Pancreas (tissue), 10 donors: ENCODE measurements around the gene NDUFS8. TPM values are rescaled to one million over a fixed set of nuclear protein-coding genes. Genes with fewer than 3 reads are reported as not detected.

Experiments used
- ATAC-seq, 4 donors: fragments of 200-7000 bp; cut with Tn5 transposase; one replicate each; pipeline versions ENCODE4 v1.8.0 to v1.9.1; 2020; ENCODE audit warnings: mild to moderate bottlenecking in 4 of 4, moderate library complexity in 4 of 4
- DNase-seq, 6 donors: peaks; one replicate each; pipeline ENCODE4 v3.0.0-alpha.2; 2020
- FAIRE-seq: peaks from 2 replicates; lab custom pipeline; 2012; peaks lifted over from hg19 to GRCh38; lab: Jason Lieb, UNC
- H3K27ac ChIP-seq, 4 donors: fragments of 200-600 bp; sonication (generic); 1 replicate in 3 of 4; 2 replicates in 1 of 4; pipeline versions ENCODE4 v1.5.0 to v1.8.0; 2020
- H3K27me3 ChIP-seq, 4 donors: fragments of 200-600 bp; one replicate each; pipeline ENCODE4 v1.8.0; 2021
- H3K36me3 ChIP-seq, 3 donors: fragments of 200-600 bp; sonication (generic) in 1 of 3; one replicate each; pipeline versions ENCODE4 v1.5.0 to v1.8.0; 2020 to 2021
- H3K4me1 ChIP-seq, 3 donors: fragments of 200-600 bp; one replicate each; pipeline ENCODE4 v1.8.0; 2021
- H3K4me3 ChIP-seq, 4 donors: fragments of 200-600 bp; sonication (generic) in 2 of 4; one replicate each; pipeline versions ENCODE4 v1.5.0 to v1.8.0; 2020 to 2021
- H3K9me3 ChIP-seq, 4 donors: fragments of 200-600 bp; one replicate each; pipeline ENCODE4 v1.8.0; 2021
- WGBS, 2 donors: extraction: QIAGEN DNeasy Blood & Tissue Kit; methylation state at CpG; one replicate each; pipeline ENCODE4 v1.1.7; 2013; 5-methylcytosine and 5-hydroxymethylcytosine counted together
- intact Hi-C, 3 donors: fragments of 100-400 bp; cut with DNase I; formaldehyde crosslinking; loops; one replicate each; pipeline versions ENCODE4 v1.11.1 to v1.14.2; 2022
- polyA plus RNA-seq, 2 donors: library from polyadenylated mRNA; stranded (reverse); fragments of 200-250 nt; gene quantifications; one replicate each; pipeline ENCODE4 v1.2.3, GENCODE V29; 2013
- total RNA-seq, 6 donors: library from RNA; stranded (reverse); fragmentation: NEBNext Ultra II Directional in 4 of 6; extraction: Animal tissue kit (Norgen Biotek cat#: 25700) in 4 of 6; gene quantifications; one replicate each; pipeline versions ENCODE4 v1.2.1 to v1.2.4, GENCODE V29; 2021 to 2023
- TF ChIP-seq, protein P1 (sequence below), 4 donors: fragments of 200-600 bp; sonication (generic) in 3 of 4; IDR thresholded peaks; one replicate each; pipeline versions ENCODE4 v1.5.0 to v1.8.0; 2021; ENCODE audit warnings: antibody characterized with exemption in 4 of 4
- donor health status: healthy with polysubstance abuse.
- donor health status: DM: no; HTN: no; CAD: no; lungs with moderate emphysema.
- donor health status: DM: no; HTN: no; CAD: no.
- donor health status: control.
- donor health status: control.
- donor health status: Bipolar disorder and iron deficiency.
- donor health status: DM: yes; HTN: yes; CAD: no.
- donor health status: DM: no; HTN: no; CAD: no.
- donor health status: DM: no; HTN: no; CAD: no.
- donor health status: DM: yes; HTN: yes; CAD: no.

The NDUFS8 gene
- total and polyA plus RNA-seq, 8 donors: 43.6 to 121 (median 61.8) TPM

GRCh38 chr11:68076371-68077042, 46.0 kb downstream of the NDUFS8 start:
- Histone ChIP-seq H3K36me3 (peaks cover 0 to 11% (median 0%) of the 10 kb centered on the region in 3 donors), H3K27ac (no peak overlapping the region), H3K4me3 (no peak overlapping the region), H3K27me3 (no peaks in the 10 kb centered on the region), H3K9me3 (no peaks in the 10 kb centered on the region), H3K4me1 (peaks cover 4 to 12% (median 10%) of the 10 kb centered on the region in 3 donors)
- intact Hi-C loops: no loop called here
- FAIRE-seq (no peak), ATAC-seq (peak in 3 of 4 donors; percentile 35 to 53 (median 42)), DNase-seq (no peak)
- WGBS, 2 donors: 71 to 80% methylated on average over 11 of the region's 11 CpGs
- TF ChIP-seq, protein P1, sequence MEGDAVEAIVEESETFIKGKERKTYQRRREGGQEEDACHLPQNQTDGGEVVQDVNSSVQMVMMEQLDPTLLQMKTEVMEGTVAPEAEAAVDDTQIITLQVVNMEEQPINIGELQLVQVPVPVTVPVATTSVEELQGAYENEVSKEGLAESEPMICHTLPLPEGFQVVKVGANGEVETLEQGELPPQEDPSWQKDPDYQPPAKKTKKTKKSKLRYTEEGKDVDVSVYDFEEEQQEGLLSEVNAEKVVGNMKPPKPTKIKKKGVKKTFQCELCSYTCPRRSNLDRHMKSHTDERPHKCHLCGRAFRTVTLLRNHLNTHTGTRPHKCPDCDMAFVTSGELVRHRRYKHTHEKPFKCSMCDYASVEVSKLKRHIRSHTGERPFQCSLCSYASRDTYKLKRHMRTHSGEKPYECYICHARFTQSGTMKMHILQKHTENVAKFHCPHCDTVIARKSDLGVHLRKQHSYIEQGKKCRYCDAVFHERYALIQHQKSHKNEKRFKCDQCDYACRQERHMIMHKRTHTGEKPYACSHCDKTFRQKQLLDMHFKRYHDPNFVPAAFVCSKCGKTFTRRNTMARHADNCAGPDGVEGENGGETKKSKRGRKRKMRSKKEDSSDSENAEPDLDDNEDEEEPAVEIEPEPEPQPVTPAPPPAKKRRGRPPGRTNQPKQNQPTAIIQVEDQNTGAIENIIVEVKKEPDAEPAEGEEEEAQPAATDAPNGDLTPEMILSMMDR (IDR thresholded peaks at IDR 0.05): no peak

DNA sequence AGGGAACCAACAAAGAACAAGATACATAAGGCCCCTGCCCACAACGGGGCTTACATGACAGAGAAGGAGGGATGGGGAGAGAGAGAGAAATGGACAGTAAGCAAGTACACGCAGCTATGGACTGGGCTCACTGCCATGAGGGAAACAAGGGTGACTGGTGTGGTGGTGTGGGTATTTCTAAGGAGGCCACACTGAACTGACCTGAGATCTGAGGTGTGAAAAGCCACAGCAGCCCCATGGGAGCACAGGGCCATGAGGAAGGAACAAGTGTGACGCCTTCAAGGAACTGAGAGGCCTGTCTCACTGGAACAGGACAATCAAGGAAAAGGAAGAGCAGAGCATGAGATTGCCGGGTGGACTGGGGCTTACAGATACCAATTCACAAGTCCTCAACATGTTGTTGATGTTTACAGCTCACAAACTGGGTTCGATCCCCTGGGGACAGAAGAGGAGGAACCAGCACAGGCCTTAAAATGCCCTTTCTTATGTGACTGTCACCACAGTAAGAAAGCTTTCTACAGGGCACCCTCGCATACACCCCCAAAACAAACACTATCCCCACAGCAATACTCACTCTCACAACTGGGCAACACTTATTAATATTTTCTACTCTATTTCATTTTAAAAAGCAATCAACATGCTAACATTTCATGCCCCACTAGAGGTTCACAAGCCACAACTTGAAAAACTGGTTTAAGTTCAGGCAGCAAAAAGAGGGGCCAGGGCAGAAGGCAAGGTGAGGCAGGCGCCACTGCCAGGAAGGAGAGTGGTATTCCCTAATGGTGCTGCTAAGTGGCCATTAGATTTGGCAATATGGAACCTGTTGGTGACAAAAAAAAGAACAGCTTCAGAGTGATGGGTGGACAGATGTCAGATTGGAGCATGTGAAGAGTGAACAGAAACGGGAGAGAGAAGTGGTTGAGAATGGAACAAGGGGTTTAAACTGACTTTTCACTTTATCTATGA, 47.4 kb downstream of the NDUFS8 start:
- ATAC-seq (no peak), DNase-seq (no peak), FAIRE-seq (no peak)
- Histone ChIP-seq H3K36me3 (peaks cover 0 to 8% (median 0%) of the 10 kb centered on the region in 3 donors), H3K27ac (no peak overlapping the region), H3K9me3 (no peaks in the 10 kb centered on the region), H3K4me1 (peaks cover 11 to 22% (median 22%) of the 10 kb centered on the region in 3 donors), H3K4me3 (no peak overlapping the region), H3K27me3 (no peaks in the 10 kb centered on the region)
- WGBS, 2 donors: 68 to 72% methylated on average over 8 of the region's 8 CpGs
- TF ChIP-seq, protein P1 (IDR thresholded peaks at IDR 0.05): no peak
- intact Hi-C loops: no loop called here

DNA sequence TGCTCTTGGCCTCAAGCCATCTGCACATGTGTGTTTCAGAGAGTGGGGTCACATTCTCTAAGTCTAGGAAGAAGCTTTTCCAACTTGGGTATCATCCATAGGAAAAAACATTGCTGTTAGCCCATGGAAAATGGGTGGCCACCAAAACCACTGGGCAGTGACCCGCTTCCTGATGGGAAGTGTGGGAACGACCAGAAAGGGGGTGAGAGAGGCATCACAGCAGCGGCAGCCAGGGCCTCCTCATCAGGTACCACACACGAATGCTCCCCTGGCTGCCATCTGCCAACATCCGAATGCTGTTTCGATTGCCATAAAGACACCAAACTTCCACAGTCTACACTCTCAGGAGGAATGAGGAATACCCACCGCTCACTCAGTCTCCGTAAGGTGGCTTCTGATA, 50.4 kb downstream of the NDUFS8 start:
- H3K4me1 ChIP-seq: peaks cover 10 to 34% (median 29%) of the 10 kb centered on the region in 3 donors
- DNase-seq (no peak), FAIRE-seq (no peak), ATAC-seq (no peak)
- TF ChIP-seq, protein P1 (IDR thresholded peaks at IDR 0.05): no peak
- no peaks in the 10 kb centered on the region for H3K9me3 ChIP-seq
- intact Hi-C loops: no loop called here
- no peaks in the 10 kb centered on the region for H3K36me3 ChIP-seq
- no peak overlapping the region for H3K4me3 ChIP-seq
- WGBS, 2 donors: 90 to 91% methylated on average over 8 of the region's 8 CpGs
- peak overlapping the region in 2 of 4 donors; percentile 0 to 29 for H3K27ac ChIP-seq
- H3K27me3 ChIP-seq: no peaks in the 10 kb centered on the region

- ATAC-seq (peak; percentile 81 to 95 (median 92)), FAIRE-seq (no peak), DNase-seq (peak in 4 of 6 donors; percentile 49 to 79 (median 65))
- TF ChIP-seq, protein P1 (IDR thresholded peaks at IDR 0.05): no peak
- Histone ChIP-seq H3K27me3 (no peaks in the 10 kb centered on the region), H3K9me3 (no peaks in the 10 kb centered on the region), H3K4me1 (peaks cover 10 to 34% (median 29%) of the 10 kb centered on the region in 3 donors), H3K4me3 (no peak overlapping the region), H3K36me3 (no peaks in the 10 kb centered on the region), H3K27ac (peak overlapping the region in 3 of 4 donors; percentile 0 to 29 (median 22))
- 19 to 25% methylated on average over 9 of the region's 9 CpGs for WGBS, 2 donors
- intact Hi-C loops: no loop called here
Measured at GRCh38 chr11:68081691-68082090, 51.2 kb downstream of the NDUFS8 start.
